ENCODE results near the gene CDK14. TPM values are rescaled to one million over a fixed set of nuclear protein-coding genes. Genes with fewer than 3 reads are reported as not detected.

CDK14 gene
- total and polyA plus RNA-seq, 2 of the 8 experiments (the other 6 are each of a cell fraction or from before 2014, with no cell fraction given): 5.5 to 47.3 TPM

DNA sequence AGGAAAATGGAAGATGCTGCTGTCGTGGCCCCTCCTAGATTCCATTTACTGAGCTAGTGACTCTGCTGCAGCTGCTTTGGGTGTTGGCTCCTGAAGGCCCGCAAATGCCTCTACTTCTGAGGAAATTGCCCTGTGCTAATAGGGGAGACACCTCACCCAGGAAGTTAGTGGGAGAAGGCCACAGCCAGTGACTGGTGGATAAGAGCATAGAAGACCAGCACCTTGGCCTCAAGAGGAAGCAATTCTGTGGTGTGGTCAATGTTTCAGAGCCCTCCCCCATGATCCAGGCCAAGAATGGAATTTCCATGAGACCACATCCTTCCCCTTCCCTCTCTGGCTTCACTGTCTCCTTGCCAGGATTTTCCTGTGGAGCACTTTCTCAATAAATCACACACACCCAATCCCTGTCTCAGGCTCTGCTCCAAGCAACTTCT lies 643.1 kb downstream of the CDK14 start:
- Histone ChIP-seq H2BK5ac (ENCODE audit: low read depth, low read length) (no peak overlapping the region), H3K23me2 (ENCODE audit: low read depth, low read length) (no peaks in the 10 kb centered on the region), H2AK5ac (ENCODE audit: low read depth, low read length) (no peak overlapping the region), H3K9me3 (ENCODE audit: insufficient read depth in 2 of 2, low read depth in 1 of 2, low read length in 1 of 2) (no peaks in the 10 kb centered on the region), H4K91ac (replicated peaks; ENCODE audit: insufficient read length, low read length) (no peak overlapping the region), H2AFZ (ENCODE audit: low read length) (0 out of 2 replicates have a peak overlapping the region, but pooled peaks have one; percentile 59), H3K56ac (replicated peaks; ENCODE audit: insufficient read length, low read depth, low read length) (no peak overlapping the region), H3K9ac (replicated peaks in 1 of 4; ENCODE audit: extremely low read depth in 1 of 4, low read depth in 3 of 4, low read length in 3 of 4) (no peak overlapping the region), H3K4me1 (replicated peaks in 1 of 4; ENCODE audit: control insufficient read depth in 3 of 4, insufficient read depth in 4 of 4, low read length in 3 of 4) (no peaks in the 10 kb centered on the region), H3K4ac (replicated peaks; ENCODE audit: insufficient read length, low read depth, low read length) (no peak overlapping the region), H4K8ac (ENCODE audit: extremely low read depth, insufficient read depth, low read length) (no peak overlapping the region), H3K23ac (ENCODE audit: insufficient read length) (no peak overlapping the region), H2BK12ac (ENCODE audit: low read depth, low read length) (no peak overlapping the region), H3K4me2 (ENCODE audit: insufficient read depth in 1 of 2, low read depth in 2 of 2, low read length in 2 of 2) (no peak overlapping the region), H3K79me1 (ENCODE audit: low read depth, low read length) (no peaks in the 10 kb centered on the region), H2BK15ac (ENCODE audit: low read length) (no peak overlapping the region), H2BK120ac (replicated peaks; ENCODE audit: low read depth, low read length) (no peak overlapping the region), H3K79me2 (ENCODE audit: control insufficient read depth in 1 of 2, insufficient read depth in 2 of 2, low read length in 2 of 2) (no peaks in the 10 kb centered on the region), H3K27me3 (replicated peaks in 1 of 4; ENCODE audit: control insufficient read depth in 3 of 4, extremely low read depth in 1 of 4, insufficient read depth in 3 of 4, low read length in 3 of 4) (no peaks in the 10 kb centered on the region), H3K36me3 (ENCODE audit: control insufficient read depth in 2 of 4, insufficient read depth in 4 of 4, low read length in 3 of 4) (no peaks in the 10 kb centered on the region), H3K18ac (ENCODE audit: extremely low read depth, low read length) (no peak overlapping the region), H4K5ac (ENCODE audit: insufficient read length, low read depth, low read length) (no peak overlapping the region), H3K14ac (ENCODE audit: insufficient read length) (no peak overlapping the region), H2BK20ac (ENCODE audit: low read length) (no peak overlapping the region), H3K27ac (ENCODE audit: low read depth, low read length) (no peak overlapping the region), H4K20me1 (replicated peaks in 1 of 2; ENCODE audit: control insufficient read depth in 1 of 2, insufficient read depth in 2 of 2, low read length in 2 of 2) (no peaks in the 10 kb centered on the region), H3K4me3 (ENCODE audit: extremely low read depth in 1 of 4, insufficient read depth in 2 of 4, low read depth in 3 of 4, low read length in 4 of 4) (no peak overlapping the region)
- DNase-seq (ENCODE audit: low read depth in 1 of 2, low spot score in 2 of 2) (no peak), FAIRE-seq (no peak)
- 100% methylated on average over 2 of the region's 2 CpGs; no CpG with 5 or more reads in 1 of the 2 experiments for WGBS, 2 experiments (ENCODE audit: extremely low coverage in 1 of 2, insufficient coverage in 1 of 2, insufficient read length in 1 of 2, insufficient replicate concordance in 2 of 2, low coverage in 1 of 2, low lambda C conversion rate in 2 of 2, missing lambda C conversion rate in 1 of 2)
- ChIA-PET CTCF (ENCODE audit: partially characterized antibody) (interaction anchor here (0.6 to 2.1 kb wide), 5 partner anchors 8 to 156 kb away, joined by 3 to 8 read pairs (median 3); no protein-coding TSS in a partner anchor), POLR2A (ENCODE audit: partially characterized antibody) (interaction anchor here (1.1 kb wide), 1 partner anchor 9 kb away, joined by 3 read pairs; no protein-coding TSS in a partner anchor)
- TF ChIP-seq HDAC6 (IDR thresholded peaks at IDR 0.05; ENCODE audit: low read depth, low read length) (no peak), EZH2 (IDR thresholded peaks at IDR 0.05; ENCODE audit: low read depth, low read length, severe bottlenecking) (no peak), BACH1 (IDR thresholded peaks at IDR 0.05; ENCODE audit: low read length) (no peak), KDM1A (IDR thresholded peaks at IDR 0.05; ENCODE audit: borderline replicate concordance, low read length) (no peak), GABPA (IDR thresholded peaks at IDR 0.05; ENCODE audit: borderline replicate concordance, insufficient read depth, low read length) (no peak), TCF12 (IDR thresholded peaks at IDR 0.05; ENCODE audit: low read depth, low read length) (no peak), FOSL1 (IDR thresholded peaks at IDR 0.05; ENCODE audit: insufficient read depth, low read depth, low read length) (no peak), RXRA (IDR thresholded peaks at IDR 0.05; ENCODE audit: insufficient read depth, low read depth, low read length) (no peak), TEAD4 (IDR thresholded peaks at IDR 0.05; ENCODE audit: low read depth, low read length) (no peak), YY1 (IDR thresholded peaks at IDR 0.05; ENCODE audit: low read depth, low read length) (no peak), CHD1 (IDR thresholded peaks at IDR 0.05; ENCODE audit: low read depth, low read length) (no peak), RNF2 (IDR thresholded peaks at IDR 0.05; ENCODE audit: borderline replicate concordance, low read depth, low read length, missing control alignments, poor library complexity, severe bottlenecking) (no peak), POLR2A (IDR thresholded peaks at IDR 0.05; ENCODE audit: control extremely low read depth in 1 of 2, low read depth in 2 of 2, low read length in 2 of 2) (no peak)
- TF ChIP-seq, protein P1, sequence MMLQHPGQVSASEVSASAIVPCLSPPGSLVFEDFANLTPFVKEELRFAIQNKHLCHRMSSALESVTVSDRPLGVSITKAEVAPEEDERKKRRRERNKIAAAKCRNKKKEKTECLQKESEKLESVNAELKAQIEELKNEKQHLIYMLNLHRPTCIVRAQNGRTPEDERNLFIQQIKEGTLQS (IDR thresholded peaks at IDR 0.05; ENCODE audit: insufficient read depth, low read depth, low read length): no peak
